Body of pancreas (tissue), 4 donors: Measurements from ENCODE around the gene NME7. TPM values are rescaled to one million over a fixed set of nuclear protein-coding genes. Genes with fewer than 3 reads are reported as not detected.

ENCODE experiments used
- ATAC-seq: fragments of 150-250 bp; one replicate; pipeline ENCODE4 v1.9.1; 2016
- DNase-seq, 4 donors: peaks; one replicate each; pipeline ENCODE4 v3.0.0-alpha.2; 2019
- H3K27ac ChIP-seq, 4 donors: fragments of 200-600 bp; sonication (generic); 1 replicate in 3 of 4; 2 replicates in 1 of 4; pipeline versions ENCODE4 v1.5.1 to v1.6.1; 2016 to 2019; ENCODE audit warnings: mild to moderate bottlenecking in 1 of 4, mixed read lengths in 1 of 4, moderate library complexity in 1 of 4
- H3K27me3 ChIP-seq, 2 donors: fragments of 200-600 bp; sonication (generic); one replicate each; pipeline ENCODE4 v1.6.0; 2016; ENCODE audit warnings: mild to moderate bottlenecking in 1 of 2
- H3K36me3 ChIP-seq, 2 donors: fragments of 200-600 bp; sonication (generic); replicated peaks in 1 of 2; 2 replicates each; pipeline ENCODE4 v1.5.1; 2016; ENCODE audit warnings: low read depth in 2 of 2; ENCODE audit not compliant: insufficient read depth in 1 of 2
- H3K4me1 ChIP-seq: fragments of 200-600 bp; sonication (generic); one replicate; pipeline ENCODE4 v1.6.0; 2016
- H3K4me3 ChIP-seq, 2 donors: fragments of 200-600 bp; sonication (generic); 1 replicate in 1 of 2; 2 replicates in 1 of 2; pipeline ENCODE4 v1.5.1; 2016 to 2019
- H3K9me3 ChIP-seq, 3 donors: fragments of 200-600 bp; sonication (generic); 1 replicate in 2 of 3; 2 replicates in 1 of 3; pipeline ENCODE4 v1.5.1; 2016
- POLR2A ChIP-seq, 3 donors: fragments of 450-650 bp; IDR thresholded peaks; one replicate each; pipeline ENCODE4 v1.6.1; 2016; ENCODE audit warnings: antibody characterized with exemption in 3 of 3, mild to moderate bottlenecking in 2 of 3
- WGBS, 2 donors: methylation state at CpG; one replicate each; pipeline ENCODE4 v1.1.5; 2017; 5-methylcytosine and 5-hydroxymethylcytosine counted together
- intact Hi-C: fragments of 100-400 bp; cut with DNase I; formaldehyde crosslinking; loops from one replicate; pipeline ENCODE4 v1.15.1; 2023
- total RNA-seq, 2 donors: library from RNA; depleted of rRNA; stranded (reverse); fragments of >200 nt; gene quantifications; one replicate each; pipeline ENCODE4 v1.1.0, GENCODE V29; 2016
- TF ChIP-seq, protein P1 (sequence below), 7 experiments: fragments of 450-650 bp in 4 of 7; fragments of 200-600 bp in 3 of 7; sonication (generic) in 3 of 7; IDR thresholded peaks; one replicate each; pipeline ENCODE4 v1.5.1; 2016 to 2019; ENCODE audit warnings: antibody characterized with exemption in 7 of 7

NME7 gene
- total RNA-seq, 2 donors from 2014 or later, result 8.9 to 23.9 TPM

DNA sequence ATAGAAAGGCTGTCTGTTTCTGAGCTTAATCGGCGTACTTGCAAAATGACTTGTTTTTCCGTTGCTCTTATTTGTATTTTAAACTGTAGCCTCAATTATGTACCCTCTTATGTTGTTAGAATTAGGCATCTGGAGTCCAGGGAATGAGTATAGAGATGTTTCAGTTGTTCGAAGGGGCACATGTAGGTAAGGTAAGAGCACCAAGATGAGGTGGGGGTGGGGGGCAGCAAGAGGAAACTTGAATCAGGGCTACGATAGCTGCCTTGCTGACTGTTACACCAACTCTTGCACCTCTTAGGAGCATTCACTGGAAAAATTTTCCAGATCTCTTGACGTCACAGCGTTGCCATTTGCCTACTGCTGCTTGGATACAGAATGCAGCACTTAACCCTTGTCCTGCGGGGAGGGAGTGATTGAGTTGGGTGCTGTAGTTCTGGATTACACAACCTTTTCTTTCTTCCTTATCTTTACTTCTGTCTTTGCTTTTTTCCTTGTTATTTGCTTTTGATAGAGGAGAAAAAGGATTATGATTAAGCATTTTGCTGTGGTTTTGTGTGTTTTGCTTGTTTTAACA, 257.9 kb downstream of the NME7 start:
- H3K4me1 ChIP-seq, result peaks cover 75% of the 10 kb centered on the region
- intact Hi-C loops, result no loop called here
- peak overlapping the region; percentile 27 to 94 (median 93) for H3K27ac ChIP-seq
- no peak overlapping the region for H3K4me3 ChIP-seq
- TF ChIP-seq POLR2A (IDR thresholded peaks at IDR 0.05), result peak in 2 of 3 donors; percentile 46 to 68
- TF ChIP-seq, protein P1, sequence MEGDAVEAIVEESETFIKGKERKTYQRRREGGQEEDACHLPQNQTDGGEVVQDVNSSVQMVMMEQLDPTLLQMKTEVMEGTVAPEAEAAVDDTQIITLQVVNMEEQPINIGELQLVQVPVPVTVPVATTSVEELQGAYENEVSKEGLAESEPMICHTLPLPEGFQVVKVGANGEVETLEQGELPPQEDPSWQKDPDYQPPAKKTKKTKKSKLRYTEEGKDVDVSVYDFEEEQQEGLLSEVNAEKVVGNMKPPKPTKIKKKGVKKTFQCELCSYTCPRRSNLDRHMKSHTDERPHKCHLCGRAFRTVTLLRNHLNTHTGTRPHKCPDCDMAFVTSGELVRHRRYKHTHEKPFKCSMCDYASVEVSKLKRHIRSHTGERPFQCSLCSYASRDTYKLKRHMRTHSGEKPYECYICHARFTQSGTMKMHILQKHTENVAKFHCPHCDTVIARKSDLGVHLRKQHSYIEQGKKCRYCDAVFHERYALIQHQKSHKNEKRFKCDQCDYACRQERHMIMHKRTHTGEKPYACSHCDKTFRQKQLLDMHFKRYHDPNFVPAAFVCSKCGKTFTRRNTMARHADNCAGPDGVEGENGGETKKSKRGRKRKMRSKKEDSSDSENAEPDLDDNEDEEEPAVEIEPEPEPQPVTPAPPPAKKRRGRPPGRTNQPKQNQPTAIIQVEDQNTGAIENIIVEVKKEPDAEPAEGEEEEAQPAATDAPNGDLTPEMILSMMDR (IDR thresholded peaks at IDR 0.05), result no peak
- no peaks in the 10 kb centered on the region for H3K9me3 ChIP-seq
- no peaks in the 10 kb centered on the region for H3K36me3 ChIP-seq
- 14 to 16% methylated on average over 8 of the region's 8 CpGs for WGBS, 2 donors
- ATAC-seq (peak; percentile 34), DNase-seq (peak; percentile 72 to 91 (median 78))
- no peaks in the 10 kb centered on the region for H3K27me3 ChIP-seq

DNA sequence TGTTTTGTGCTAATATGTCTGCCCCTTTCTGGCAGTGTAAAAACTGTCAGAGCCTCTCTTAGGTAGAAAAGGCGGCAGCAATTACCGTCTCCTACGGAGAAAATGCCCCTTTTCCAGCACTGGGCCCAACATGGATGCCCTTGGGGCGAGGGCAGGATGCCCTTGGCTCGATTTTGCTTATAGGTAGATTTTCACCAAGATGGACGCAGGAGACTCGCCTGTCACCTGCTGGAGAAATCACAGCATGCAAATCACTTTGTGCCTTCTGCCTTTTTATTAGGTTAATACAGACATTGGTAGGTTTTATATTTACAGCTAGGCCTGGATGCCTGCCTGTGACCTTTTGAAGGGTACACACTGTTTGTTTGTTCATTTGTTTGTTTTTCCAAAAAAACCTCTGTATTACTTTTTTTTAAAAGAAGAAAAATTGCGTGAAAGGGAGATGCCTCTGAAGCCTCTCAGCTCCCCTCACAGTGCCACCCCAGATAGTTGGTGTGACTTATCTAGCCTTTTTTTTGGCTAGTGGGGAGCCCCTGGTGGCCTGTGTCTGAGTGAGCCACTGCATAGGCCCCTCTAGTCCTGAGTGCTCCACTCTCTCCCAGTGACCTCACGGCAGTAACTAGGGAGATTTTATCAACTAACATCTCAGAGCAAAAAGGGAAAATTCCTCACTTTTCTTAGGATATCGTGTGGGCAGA, 258.6 kb downstream of the NME7 start:
- DNase-seq, result peak in 2 of 4 donors; percentile 32 to 36
- ATAC-seq, result no peak

DNA sequence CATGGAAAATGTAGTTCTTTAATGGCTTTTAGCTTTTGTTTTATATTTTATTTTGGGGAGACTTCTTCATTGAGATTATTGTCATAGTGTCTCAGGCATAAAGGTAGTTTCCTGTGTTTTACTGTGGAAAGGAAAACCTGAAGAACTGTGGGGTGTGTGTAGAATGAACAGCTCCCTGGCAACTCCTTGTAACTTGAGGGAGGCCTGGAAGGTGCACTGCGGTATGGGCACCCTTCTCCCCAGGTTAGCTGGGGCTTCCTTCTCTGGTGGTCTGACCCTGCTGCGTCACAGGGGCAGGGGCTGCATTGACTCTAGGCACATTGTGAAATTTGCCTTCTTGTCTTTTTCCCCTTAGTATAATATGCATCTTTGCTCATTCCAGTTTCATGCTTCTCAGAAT, 259.4 kb downstream of the NME7 start:
- H3K4me3 ChIP-seq, result peak overlapping the region in 1 of 2 donors; percentile 6
- 46 to 49% methylated on average over 2 of the region's 2 CpGs for WGBS, 2 donors
- peaks cover 75% of the 10 kb centered on the region for H3K4me1 ChIP-seq
- H3K27ac ChIP-seq, result peak overlapping the region; percentile 10 to 94 (median 93)
- H3K9me3 ChIP-seq, result no peaks in the 10 kb centered on the region
- H3K27me3 ChIP-seq, result no peaks in the 10 kb centered on the region
- intact Hi-C loops, result no loop called here
- H3K36me3 ChIP-seq, result no peaks in the 10 kb centered on the region
- TF ChIP-seq, protein P1 (IDR thresholded peaks at IDR 0.05), result no peak
- TF ChIP-seq POLR2A (IDR thresholded peaks at IDR 0.05), result no peak
- DNase-seq (no peak), ATAC-seq (no peak)

More for the DNA sequence above, 258.6 kb downstream of the NME7 start:
- Histone ChIP-seq H3K27ac (peak overlapping the region; percentile 10 to 94 (median 93)), H3K4me3 (peak overlapping the region in 1 of 2 donors; percentile 6), H3K27me3 (no peaks in the 10 kb centered on the region), H3K9me3 (no peaks in the 10 kb centered on the region), H3K36me3 (no peaks in the 10 kb centered on the region), H3K4me1 (peaks cover 74% of the 10 kb centered on the region)
- intact Hi-C loops, result no loop called here
- 40 to 45% methylated on average over 10 of the region's 10 CpGs for WGBS, 2 donors
- TF ChIP-seq POLR2A (IDR thresholded peaks at IDR 0.05), result no peak
- TF ChIP-seq, protein P1 (IDR thresholded peaks at IDR 0.05), result peak in 5 of 7 experiments; percentile 13 to 36 (median 16)

DNA sequence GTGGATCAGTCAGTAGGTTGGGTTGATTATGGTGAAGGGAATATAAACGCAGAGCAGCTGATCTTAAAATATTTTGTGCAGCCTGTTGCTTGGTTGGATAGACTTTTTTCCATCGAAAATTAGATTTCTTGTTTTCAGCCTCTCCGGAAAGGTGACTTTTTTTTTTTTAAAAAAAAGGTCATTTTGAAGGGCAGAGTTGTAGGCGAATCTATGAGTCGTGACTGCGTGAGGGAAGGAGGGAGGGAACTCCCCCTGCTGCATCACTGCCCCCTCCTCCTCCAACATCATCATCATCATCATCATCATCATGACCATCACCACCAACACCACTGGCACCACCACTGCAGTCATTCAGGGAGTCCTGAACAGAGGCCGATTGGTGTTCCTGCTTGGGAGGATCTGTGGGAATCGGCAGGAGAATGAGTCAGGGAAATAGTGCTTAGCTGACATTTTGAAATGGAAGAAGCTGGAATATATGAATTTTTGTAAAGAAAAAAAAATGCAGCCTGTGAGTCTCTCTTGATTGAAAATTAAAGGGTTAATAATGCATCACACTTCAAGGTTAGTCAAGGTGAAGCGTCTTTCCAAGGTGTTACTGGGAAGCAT, 259.9 kb downstream of the NME7 start:
- ATAC-seq, result no peak
- Histone ChIP-seq H3K4me3 (peak overlapping the region; percentile 47 to 92), H3K9me3 (no peaks in the 10 kb centered on the region), H3K27ac (peak overlapping the region; percentile 87 to 94 (median 93)), H3K27me3 (no peaks in the 10 kb centered on the region), H3K36me3 (no peaks in the 10 kb centered on the region), H3K4me1 (peaks cover 75% of the 10 kb centered on the region)
- intact Hi-C loops, result no loop called here
- 19 to 20% methylated on average over 9 of the region's 9 CpGs for WGBS, 2 donors
- no peak for DNase-seq
- TF ChIP-seq, protein P1 (IDR thresholded peaks at IDR 0.05), result no peak
- peak in 1 of 3 donors; percentile 38 for TF ChIP-seq POLR2A (IDR thresholded peaks at IDR 0.05)
